WTC11 (cell line): Measurements from ENCODE around the gene TXNDC15. TPM values are rescaled to one million over a fixed set of nuclear protein-coding genes. Genes with fewer than 3 reads are reported as not detected.

Experiments
- ATAC-seq: fragments of 200-7000 bp; cut with Tn5 transposase; 2 replicates; pipeline ENCODE4 v1.10.0; 2021; ENCODE audit warnings: mild to moderate bottlenecking, moderate library complexity
- CTCF ChIA-PET: fragments of 300-600 bp; sonication (Branson Sonifier 250); formaldehyde crosslinking; loops from one replicate; lab custom pipeline; 2021; ENCODE audit warnings: antibody characterized with exemption; lab: Charles Lee
- POLR2A ChIA-PET: fragments of 350-600 bp; sonication (Branson Sonifier 250); formaldehyde crosslinking; loops from one replicate; lab custom pipeline; 2021; ENCODE audit warnings: antibody characterized with exemption; lab: Charles Lee
- DNase-seq: peaks from one replicate; pipeline ENCODE4 v3.0.0; 2021; ENCODE audit warnings: low spot score
- H3K27ac Mint-ChIP-seq: 2 replicates; pipeline ENCODE4 v1.8.0; 2021; ENCODE audit warnings: mixed read lengths
- H3K27me3 Mint-ChIP-seq: 2 replicates; pipeline ENCODE4 v1.8.0; 2021; ENCODE audit warnings: low read depth, mild to moderate bottlenecking, moderate library complexity, mixed read lengths
- H3K36me3 Mint-ChIP-seq: 2 replicates; pipeline ENCODE4 v1.8.0; 2021; ENCODE audit warnings: mixed read lengths
- H3K4me1 Mint-ChIP-seq: 2 replicates; pipeline ENCODE4 v1.8.0; 2022; ENCODE audit warnings: mixed read lengths
- H3K4me3 Mint-ChIP-seq: 2 replicates; pipeline ENCODE4 v1.8.0; 2021; ENCODE audit warnings: mild to moderate bottlenecking, moderate library complexity, mixed read lengths
- H3K9me3 Mint-ChIP-seq: 2 replicates; pipeline ENCODE4 v1.8.0; 2021; ENCODE audit warnings: mixed read lengths
- AR ChIP-seq: fragments of 250-450 bp; sonication (Bioruptor Pico); IDR thresholded peaks from 2 replicates; pipeline ENCODE4 v1.9.0; 2021; ENCODE audit warnings: mild to moderate bottlenecking
- CDX4 ChIP-seq: fragments of 250-450 bp; sonication (Bioruptor Pico); IDR thresholded peaks from 2 replicates; pipeline ENCODE4 v1.9.0; 2021; ENCODE audit warnings: moderate library complexity, mild to moderate bottlenecking, inconsistent platforms, borderline replicate concordance
- EMX1 ChIP-seq: fragments of 250-450 bp; sonication (Bioruptor Pico); IDR thresholded peaks from 2 replicates; pipeline ENCODE4 v1.8.0; 2021; ENCODE audit warnings: mild to moderate bottlenecking
- FOXK1 ChIP-seq: sonication (generic); formaldehyde crosslinking; IDR thresholded peaks from 2 replicates; pipeline ENCODE4 v1.8.0; 2022; ENCODE audit warnings: mild to moderate bottlenecking, moderate library complexity, missing genetic modification reagents
- GTF2I ChIP-seq: fragments of 250-450 bp; sonication (Bioruptor Pico); conservative IDR thresholded peaks from 2 replicates; pipeline ENCODE4 v1.4.0; 2021; ENCODE audit warnings: mild to moderate bottlenecking
- HMGA2 ChIP-seq: fragments of 250-450 bp; sonication (Bioruptor Pico); IDR thresholded peaks from 2 replicates; pipeline ENCODE4 v1.4.0; 2021; ENCODE audit warnings: mild to moderate bottlenecking, moderate library complexity
- HMGXB4 ChIP-seq: sonication (generic); formaldehyde crosslinking; IDR thresholded peaks from 2 replicates; pipeline ENCODE4 v1.8.1; 2023; ENCODE audit warnings: mild to moderate bottlenecking, moderate library complexity, missing genetic modification reagents
- IRF2 ChIP-seq: sonication (generic); formaldehyde crosslinking; IDR thresholded peaks from 2 replicates; pipeline ENCODE4 v1.8.0; 2022; ENCODE audit warnings: low read depth, missing genetic modification reagents, borderline replicate concordance
- JAZF1 ChIP-seq: fragments of 250-450 bp; sonication (Bioruptor Pico); IDR thresholded peaks from 2 replicates; pipeline ENCODE4 v1.9.0; 2021; ENCODE audit warnings: moderate library complexity, mild to moderate bottlenecking, inconsistent platforms
- MLX ChIP-seq: sonication (generic); formaldehyde crosslinking; IDR thresholded peaks from 2 replicates; pipeline ENCODE4 v1.8.1; 2023; ENCODE audit warnings: mild to moderate bottlenecking, missing genetic modification reagents, moderate library complexity
- NFE2L1 ChIP-seq: sonication (generic); formaldehyde crosslinking; IDR thresholded peaks from 2 replicates; pipeline ENCODE4 v1.8.1; 2023; ENCODE audit warnings: missing genetic modification reagents
- NR3C1 ChIP-seq: sonication (generic); formaldehyde crosslinking; conservative IDR thresholded peaks from 2 replicates; pipeline ENCODE4 v1.8.1; 2023; ENCODE audit warnings: low read depth, mild to moderate bottlenecking, missing genetic modification reagents
- PRDM15 ChIP-seq: sonication (generic); formaldehyde crosslinking; IDR thresholded peaks from 2 replicates; pipeline ENCODE4 v1.8.0; 2022; ENCODE audit warnings: missing genetic modification reagents
- PREB ChIP-seq: sonication (generic); formaldehyde crosslinking; IDR thresholded peaks from 2 replicates; pipeline ENCODE4 v1.8.1; 2022; ENCODE audit warnings: mild to moderate bottlenecking, missing genetic modification reagents, moderate library complexity, borderline replicate concordance
- PRRX2 ChIP-seq: fragments of 250-450 bp; sonication (Bioruptor Pico); IDR thresholded peaks from 2 replicates; pipeline ENCODE4 v1.8.0; 2021; ENCODE audit warnings: mild to moderate bottlenecking
- SMAD3 ChIP-seq: sonication (generic); formaldehyde crosslinking; IDR thresholded peaks from 2 replicates; pipeline ENCODE4 v1.8.0; 2022; ENCODE audit warnings: missing genetic modification reagents, mild to moderate bottlenecking, borderline replicate concordance
- SP1 ChIP-seq: sonication (generic); formaldehyde crosslinking; conservative IDR thresholded peaks from 2 replicates; pipeline ENCODE4 v1.8.1; 2022; ENCODE audit warnings: missing genetic modification reagents
- TCF7 ChIP-seq: sonication (generic); formaldehyde crosslinking; IDR thresholded peaks from 2 replicates; pipeline ENCODE4 v1.8.0; 2022; ENCODE audit warnings: mild to moderate bottlenecking, low read depth, missing genetic modification reagents, moderate library complexity
- ZNF219 ChIP-seq: sonication (generic); formaldehyde crosslinking; IDR thresholded peaks from 2 replicates; pipeline ENCODE4 v1.8.0; 2023; ENCODE audit warnings: missing genetic modification reagents, mild to moderate bottlenecking, borderline replicate concordance
- ZNF263 ChIP-seq: sonication (generic); formaldehyde crosslinking; IDR thresholded peaks from 2 replicates; pipeline ENCODE4 v1.8.1; 2022; ENCODE audit warnings: low read depth, mild to moderate bottlenecking, moderate library complexity, missing genetic modification reagents
- ZNF671 ChIP-seq: fragments of 250-450 bp; sonication (Bioruptor Pico); IDR thresholded peaks from 2 replicates; pipeline ENCODE4 v1.8.0; 2021; ENCODE audit warnings: mild to moderate bottlenecking
- total RNA-seq: library from RNA; stranded (reverse); gene quantifications from 3 replicates; pipeline ENCODE4 v1.2.3, GENCODE V29; 2021

Gene TXNDC15
- total RNA-seq, 1 experiment from 2014 or later = 26.1 TPM

GRCh38 chr5:134892282-134892681, 18.1 kb downstream of the TXNDC15 start (continued):
- TF ChIP-seq HMGXB4 (CRISPR knock-in tag) (no peak), ZNF671 (CRISPR knock-in tag) (no peak), PRRX2 (CRISPR knock-in tag) (no peak)

GRCh38 chr5:134892926-134893325, 18.8 kb downstream of the TXNDC15 start:
- H3K27me3 Mint-ChIP-seq = no peaks in the 10 kb centered on the region
- no peak for DNase-seq
- CTCF ChIA-PET = interaction anchor here (1.2 kb wide), 1 partner anchor 41 kb away, joined by 3 read pairs; no protein-coding TSS in a partner anchor

More at GRCh38 chr5:134892926-134893325, 18.8 kb downstream of the TXNDC15 start:
- Mint-ChIP-seq H3K27ac (no peak overlapping the region), H3K4me1 (peaks cover 12% of the 10 kb centered on the region), H3K36me3 (peaks cover 4% of the 10 kb centered on the region), H3K4me3 (no peak overlapping the region), H3K9me3 (no peaks in the 10 kb centered on the region)
- POLR2A ChIA-PET = no interaction called here
- no peak for TF ChIP-seq AR (CRISPR knock-in tag)
- no peak for TF ChIP-seq TCF7
- TF ChIP-seq CDX4 (CRISPR knock-in tag) = no peak
- no peak for TF ChIP-seq MLX (CRISPR knock-in tag)
- TF ChIP-seq SMAD3 (CRISPR knock-in tag) = no peak
- TF ChIP-seq SP1 (CRISPR knock-in tag) = no peak
- no peak for TF ChIP-seq IRF2 (CRISPR knock-in tag)
- TF ChIP-seq JAZF1 (CRISPR knock-in tag) = no peak
- TF ChIP-seq PREB (CRISPR knock-in tag) = no peak
- no peak for TF ChIP-seq HMGA2 (CRISPR knock-in tag)
- no peak for TF ChIP-seq ZNF263 (CRISPR knock-in tag)
- TF ChIP-seq NR3C1 (CRISPR knock-in tag) = no peak
- no peak for TF ChIP-seq PRDM15 (CRISPR knock-in tag)
- TF ChIP-seq FOXK1 (CRISPR knock-in tag) = no peak
- no peak for TF ChIP-seq GTF2I (CRISPR knock-in tag)
- TF ChIP-seq NFE2L1 (CRISPR knock-in tag) = no peak
- no peak for TF ChIP-seq ZNF219 (CRISPR knock-in tag)
- TF ChIP-seq EMX1 (CRISPR knock-in tag) = no peak
- no peak for ATAC-seq
